Activated effector memory CD4-positive, alpha-beta T cell treated with Interleukin-2 at 50 U/mL for 16 hours (primary cell): Measurements from ENCODE around the gene SLAMF9.

Experiments
- DNase-seq: peaks from one replicate; pipeline ENCODE4 v3.0.0-alpha.2; 2020

The SLAMF9 gene

GRCh38 chr1:159932296-159933285 lies 21.4 kb downstream of the SLAMF9 start:
- DNase-seq = no peak

- no peak for DNase-seq
Observed at GRCh38 chr1:159931795-159932173, 22.3 kb downstream of the SLAMF9 start.

- no peak for DNase-seq
Observed at GRCh38 chr1:159931101-159931794, 22.8 kb downstream of the SLAMF9 start.

- DNase-seq = no peak
Observed at GRCh38 chr1:159930634-159931033, 23.4 kb downstream of the SLAMF9 start.

GRCh38 chr1:159930216-159930615 lies 23.8 kb downstream of the SLAMF9 start:
- no peak for DNase-seq

- DNase-seq = no peak
Observed at GRCh38 chr1:159929155-159930051, 24.6 kb downstream of the SLAMF9 start.

- no peak for DNase-seq
Observed at GRCh38 chr1:159928491-159929050, 25.5 kb downstream of the SLAMF9 start.

GRCh38 chr1:159927849-159928431 lies 26.1 kb downstream of the SLAMF9 start:
- DNase-seq = no peak

- no peak for DNase-seq
Observed at GRCh38 chr1:159927211-159927848, 26.7 kb downstream of the SLAMF9 start.

- DNase-seq = no peak
Observed at GRCh38 chr1:159925719-159926078, 28.3 kb downstream of the SLAMF9 start.

GRCh38 chr1:159924791-159925718 lies 29.0 kb downstream of the SLAMF9 start, which contains the start of gene TAGLN2:
TSS of gene TAGLN2 (minus strand) at chr1:159925507. CDS start at chr1:159920509, 4,998 bp downstream.
- peak; percentile 83 for DNase-seq

GRCh38 chr1:159924025-159924790 lies 29.8 kb downstream of the SLAMF9 start:
- peak; percentile 44 for DNase-seq

GRCh38 chr1:159923203-159924024 lies 30.6 kb downstream of the SLAMF9 start:
- DNase-seq = peak; percentile 77

- no peak for DNase-seq
Observed at GRCh38 chr1:159922511-159923202, 31.4 kb downstream of the SLAMF9 start.

GRCh38 chr1:159921700-159922504 lies 32.1 kb downstream of the SLAMF9 start:
- DNase-seq = no peak

- no peak for DNase-seq
Observed at GRCh38 chr1:159921251-159921650, 32.8 kb downstream of the SLAMF9 start.

GRCh38 chr1:159920651-159921050 lies 33.4 kb downstream of the SLAMF9 start:
- DNase-seq = no peak
